Fibroblast of lung (primary cell): ENCODE results near the gene CARS1. TPM values are rescaled to one million over a fixed set of nuclear protein-coding genes. Genes with fewer than 3 reads are reported as not detected.
A peak's percentile ranks its signal among the peaks of the same experiment; 100 is the strongest.

Source experiments
- DNase-seq, 2 donors: peaks; one replicate each; pipeline versions ENCODE4 v3.0.0 to v3.0.0-alpha.2; 2010; ENCODE audit warnings: low read depth in 2 of 2
- H2AFZ ChIP-seq: 2 replicates; pipeline ENCODE4 v1.5.1; 2012; ENCODE audit warnings: low read length, control low read depth, inconsistent platforms
- H3K27ac ChIP-seq: 2 replicates; pipeline ENCODE4 v1.5.1; 2011; ENCODE audit warnings: low read length, control low read depth; ENCODE audit not compliant: insufficient read depth
- H3K27me3 ChIP-seq: 2 replicates; pipeline ENCODE4 v1.5.1; 2011; ENCODE audit warnings: mild to moderate bottlenecking, low read length; ENCODE audit not compliant: control insufficient read depth, insufficient read depth
- H3K36me3 ChIP-seq: 2 replicates; pipeline ENCODE4 v1.5.1; 2011; ENCODE audit warnings: low read length; ENCODE audit not compliant: control insufficient read depth, insufficient read depth
- H3K4me1 ChIP-seq: 2 replicates; pipeline ENCODE4 v1.5.1; 2011; ENCODE audit warnings: low read length; ENCODE audit not compliant: control insufficient read depth, insufficient read depth; ENCODE audit errors: extremely low read depth
- H3K4me2 ChIP-seq: 2 replicates; pipeline ENCODE4 v1.5.1; 2011; ENCODE audit warnings: low read length, control low read depth; ENCODE audit not compliant: insufficient read depth; ENCODE audit errors: extremely low read depth
- H3K4me3 ChIP-seq, 4 experiments: fragments of 200-600 bp in 1 of 4; sonication (generic) in 1 of 4; replicated peaks in 1 of 4; 2 replicates each; pipeline ENCODE4 v1.5.1; 2011 to 2016; ENCODE audit warnings: low read length in 4 of 4, low read depth in 3 of 4, mild to moderate bottlenecking in 3 of 4, control low read depth in 2 of 4, inconsistent platforms in 1 of 4, mixed read lengths in 1 of 4; ENCODE audit not compliant: insufficient read depth in 1 of 4; ENCODE audit errors: control extremely low read depth in 1 of 4
- H3K79me2 ChIP-seq: 2 replicates; pipeline ENCODE4 v1.5.1; 2012; ENCODE audit warnings: mild to moderate bottlenecking, low read length, inconsistent platforms; ENCODE audit not compliant: control insufficient read depth, insufficient read depth
- H3K9ac ChIP-seq: 2 replicates; pipeline ENCODE4 v1.5.1; 2011; ENCODE audit warnings: mild to moderate bottlenecking, low read length, control low read depth; ENCODE audit not compliant: insufficient read depth
- H3K9me3 ChIP-seq: 2 replicates; pipeline ENCODE4 v1.5.1; 2012; ENCODE audit warnings: low read depth, low read length; ENCODE audit not compliant: control insufficient read depth, insufficient read depth
- H4K20me1 ChIP-seq: 2 replicates; pipeline ENCODE4 v1.5.1; 2011; ENCODE audit warnings: low read length; ENCODE audit not compliant: control insufficient read depth, insufficient read depth; ENCODE audit errors: extremely low read depth
- CTCF ChIP-seq, 2 donors: IDR thresholded peaks in 1 of 2; conservative IDR thresholded peaks in 1 of 2; 1 replicate in 1 of 2; 2 replicates in 1 of 2; pipeline ENCODE4 v1.5.1; 2011 to 2012; ENCODE audit warnings: low read length in 2 of 2, control low read depth in 1 of 2, inconsistent platforms in 1 of 2, low read depth in 1 of 2, mild to moderate bottlenecking in 1 of 2
- EZH2 ChIP-seq: IDR thresholded peaks from 2 replicates; pipeline ENCODE4 v1.5.1; 2012; ENCODE audit warnings: low read length, control low read depth, mild to moderate bottlenecking; ENCODE audit errors: missing control alignments
- polyA plus RNA-seq, 2 donors: library from polyadenylated mRNA; depleted of rRNA in 1 of 2; stranded (reverse) in 1 of 2; unstranded in 1 of 2; fragments of >200 nt; gene quantifications; 2 replicates each; pipeline ENCODE4 v1.2.1, GENCODE V29; 2011 to 2012; ENCODE audit warnings: missing spikeins in 1 of 2
- total RNA-seq: library from RNA; depleted of rRNA; stranded (reverse); fragments of >200 nt; gene quantifications from 2 replicates; pipeline ENCODE4 v1.2.1, GENCODE V29; 2014

The CARS1 gene
- total and polyA plus RNA-seq, 2 donors (not counting 1 experiment from before 2014, with no cell fraction given): 67.5 to 149 TPM

GRCh38 chr11:2954263-2954662 lies 103.0 kb downstream of the CARS1 start:
- peaks cover 14% of the 10 kb centered on the region for H3K4me1 ChIP-seq
- TF ChIP-seq CTCF (conservative IDR thresholded peaks at IDR 0.05 in 1 of 2, IDR thresholded peaks at IDR 0.05 in 1 of 2; ENCODE audit: low read depth in 1 of 2, low read length in 2 of 2) (no peak), EZH2 (no peak)
- H3K79me2 ChIP-seq: peaks cover 5% of the 10 kb centered on the region
- no peak overlapping the region for H2AFZ ChIP-seq
- H3K4me2 ChIP-seq: no peak overlapping the region
- H3K36me3 ChIP-seq: peaks cover 11% of the 10 kb centered on the region
- H3K4me3 ChIP-seq: no peak overlapping the region
- H4K20me1 ChIP-seq: no peaks in the 10 kb centered on the region
- H3K9ac ChIP-seq: no peak overlapping the region
- peak in 1 of 2 donors; percentile 45 for DNase-seq
- no peaks in the 10 kb centered on the region for H3K27me3 ChIP-seq
- H3K9me3 ChIP-seq: no peaks in the 10 kb centered on the region
- no peak overlapping the region for H3K27ac ChIP-seq

DNA sequence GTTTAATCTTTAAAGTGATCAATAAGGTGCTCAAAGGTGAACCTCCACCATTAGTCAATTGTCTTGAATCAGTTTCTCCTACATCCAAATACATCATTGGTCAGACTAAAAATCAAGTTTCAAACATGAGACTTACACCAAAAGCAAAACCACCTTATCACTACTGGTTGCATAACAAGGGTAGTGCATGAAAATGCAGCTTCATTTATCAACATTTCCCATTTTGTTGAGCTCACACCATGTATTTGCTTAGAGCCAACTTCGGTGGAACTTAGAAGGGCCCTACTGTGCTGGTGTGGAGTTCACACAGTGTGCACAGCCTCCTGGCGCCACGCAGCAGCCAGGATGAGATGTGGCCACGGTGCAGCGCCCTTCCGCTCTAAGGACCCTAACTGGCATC lies 104.9 kb downstream of the CARS1 start:
- no peak overlapping the region for H2AFZ ChIP-seq
- H3K36me3 ChIP-seq: peaks cover 17% of the 10 kb centered on the region
- peaks cover 5% of the 10 kb centered on the region for H3K79me2 ChIP-seq
- H4K20me1 ChIP-seq: no peaks in the 10 kb centered on the region
- H3K27ac ChIP-seq: no peak overlapping the region
- no peak overlapping the region for H3K9ac ChIP-seq
- no peak overlapping the region for H3K4me2 ChIP-seq
- TF ChIP-seq EZH2: no peak
- no peak for TF ChIP-seq CTCF (conservative IDR thresholded peaks at IDR 0.05 in 1 of 2, IDR thresholded peaks at IDR 0.05 in 1 of 2; ENCODE audit: low read depth in 1 of 2, low read length in 2 of 2)
- no peak overlapping the region for H3K4me3 ChIP-seq
- no peaks in the 10 kb centered on the region for H3K27me3 ChIP-seq
- peak in 1 of 2 donors; percentile 27 for DNase-seq
- H3K9me3 ChIP-seq: no peaks in the 10 kb centered on the region
- H3K4me1 ChIP-seq: peaks cover 14% of the 10 kb centered on the region

DNA sequence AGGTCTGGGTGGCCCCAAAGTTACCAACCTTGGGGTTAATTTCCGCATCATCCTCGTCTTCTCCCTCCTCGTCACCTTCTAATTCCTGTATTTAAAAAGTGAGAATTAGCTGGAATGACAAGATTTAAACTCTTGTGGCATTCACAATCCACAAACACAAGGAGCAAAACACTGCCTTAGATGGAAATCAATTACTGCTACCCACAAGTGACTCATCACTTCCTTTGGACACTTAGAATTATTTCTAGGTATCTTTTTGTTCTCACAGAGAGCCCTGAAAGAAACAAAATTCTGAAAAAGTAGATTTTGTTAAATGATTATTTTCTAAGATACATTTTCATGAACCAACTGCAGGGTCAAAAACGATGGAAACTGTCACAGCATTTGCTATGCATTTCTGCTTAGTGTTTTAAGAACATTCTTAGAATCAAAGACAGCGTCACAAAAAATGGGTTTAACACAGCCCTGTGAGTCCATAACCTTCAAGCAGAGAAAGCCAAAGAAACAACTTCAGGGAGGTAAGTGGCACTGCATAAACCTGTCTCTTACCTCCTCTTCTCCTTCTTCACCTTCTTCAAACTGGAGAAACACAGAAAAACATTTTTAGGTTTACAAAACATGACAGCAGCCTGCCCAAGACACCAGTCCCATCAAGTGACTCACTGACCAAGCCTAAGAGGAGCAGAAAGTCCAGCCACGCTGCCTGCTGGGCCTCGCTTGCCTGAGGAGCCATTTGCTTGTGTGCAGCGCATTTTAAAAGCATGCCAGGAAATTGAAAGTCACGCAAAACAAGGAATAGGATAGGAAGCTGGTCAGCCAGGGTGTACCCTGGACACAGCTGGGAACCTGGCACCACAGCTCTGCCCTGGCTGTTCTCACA lies 105.8 kb downstream of the CARS1 start:
- H4K20me1 ChIP-seq: no peaks in the 10 kb centered on the region
- H3K4me2 ChIP-seq: no peak overlapping the region
- H3K9ac ChIP-seq: no peak overlapping the region
- H3K4me3 ChIP-seq: no peak overlapping the region
- peaks cover 5% of the 10 kb centered on the region for H3K79me2 ChIP-seq
- peak overlapping the region; percentile 34 for H3K27ac ChIP-seq
- TF ChIP-seq CTCF (conservative IDR thresholded peaks at IDR 0.05 in 1 of 2, IDR thresholded peaks at IDR 0.05 in 1 of 2; ENCODE audit: low read depth in 1 of 2, low read length in 2 of 2) (no peak), EZH2 (no peak)
- H3K4me1 ChIP-seq: peaks cover 14% of the 10 kb centered on the region
- H2AFZ ChIP-seq: no peak overlapping the region
- no peaks in the 10 kb centered on the region for H3K9me3 ChIP-seq
- H3K27me3 ChIP-seq: no peaks in the 10 kb centered on the region
- peaks cover 17% of the 10 kb centered on the region for H3K36me3 ChIP-seq
- peak; percentile 53 to 82 for DNase-seq

Other genes with a start within 250 kb of the CARS1 start
- gene CDKN1C, start 171.6 kb downstream of the CARS1 start, total RNA-seq: 31.1 and 31.5 TPM in 2 replicates
- 5.2 and 8.6 TPM in 2 replicates for gene CDKN1C, start 171.6 kb downstream of the CARS1 start, polyA plus RNA-seq
- gene PHLDA2, start 128.0 kb downstream of the CARS1 start, total RNA-seq: 4.1 and 6.8 TPM in 2 replicates
- 16.2 and 20.5 TPM in 2 replicates for gene PHLDA2, start 128.0 kb downstream of the CARS1 start, polyA plus RNA-seq
- 104 and 113 TPM in 2 replicates for gene NAP1L4, start 65.1 kb downstream of the CARS1 start, total RNA-seq
- gene NAP1L4, start 65.1 kb downstream of the CARS1 start, polyA plus RNA-seq: 79.5 and 95.9 TPM in 2 replicates
- gene OSBPL5, start 107.9 kb upstream of the CARS1 start, total RNA-seq: 33.9 and 49.0 TPM in 2 replicates
- 10.1 and 12.4 TPM in 2 replicates for gene OSBPL5, start 107.9 kb upstream of the CARS1 start, polyA plus RNA-seq
- not detected in 2 replicates for gene MRGPRG, start 161.4 kb upstream of the CARS1 start, total RNA-seq
- not detected in 2 replicates for gene MRGPRG, start 161.4 kb upstream of the CARS1 start, polyA plus RNA-seq
- under 0.01 and 0.17 TPM in 2 replicates for gene MRGPRE, start 175.0 kb upstream of the CARS1 start, total RNA-seq
- not detected in 2 replicates for gene MRGPRE, start 175.0 kb upstream of the CARS1 start, polyA plus RNA-seq